GM18867 (cell line): Measurements from ENCODE around the gene PTGES2.
"Not testable (repeated sequence)": the region's sequence is repeated elsewhere in the genome, so short reads cannot be mapped to it uniquely, and the experiment has no call there.

Experiments
- ATAC-seq: cut with Tn5 transposase; IDR thresholded peaks from one replicate; pipeline ENCODE4 v1.9.1; 2021; ENCODE audit warnings: mild to moderate bottlenecking, moderate library complexity; ENCODE audit not compliant: unreplicated experiment

PTGES2 gene

DNA sequence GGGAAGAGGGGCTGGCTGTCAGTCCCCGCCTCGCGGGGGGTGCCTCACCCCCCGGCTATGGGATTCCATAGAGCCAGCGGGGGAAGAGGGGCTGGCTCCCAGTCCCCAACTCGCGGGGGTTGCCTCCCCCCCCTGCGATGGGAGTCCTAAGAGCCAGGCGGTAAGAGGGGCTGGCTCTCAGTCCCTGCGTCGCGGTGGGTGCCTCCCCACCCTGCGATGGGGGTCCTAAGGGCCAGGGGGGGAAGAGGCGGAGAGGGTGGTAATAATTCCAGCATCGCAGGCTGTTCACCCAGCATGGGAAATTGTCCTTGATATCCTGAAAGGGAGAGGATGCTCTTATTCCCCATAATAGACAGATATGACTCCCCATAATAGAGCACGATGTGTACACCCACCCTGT, 12.1 kb upstream of the PTGES2 start:
- no peak for ATAC-seq

DNA sequence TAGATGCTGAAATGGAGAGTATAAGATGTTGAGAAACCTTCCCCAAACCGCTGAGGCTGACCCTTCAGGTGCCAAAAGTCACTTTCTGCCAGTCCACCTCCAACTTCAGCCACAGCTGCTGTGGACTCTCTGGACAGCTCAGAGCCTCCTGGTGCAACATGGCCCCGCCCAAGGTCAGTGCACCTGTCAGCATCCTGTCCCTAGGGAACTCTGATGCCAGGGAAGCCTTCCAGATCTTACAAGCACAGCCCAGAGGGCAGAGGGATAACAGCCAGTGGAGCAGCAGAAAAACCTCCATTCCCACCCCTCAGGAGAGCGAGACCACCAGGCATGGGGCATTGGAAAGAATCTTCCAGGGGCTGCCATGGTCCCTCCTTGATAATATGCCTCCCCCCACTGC, 10.5 kb upstream of the PTGES2 start:
- no peak for ATAC-seq

DNA sequence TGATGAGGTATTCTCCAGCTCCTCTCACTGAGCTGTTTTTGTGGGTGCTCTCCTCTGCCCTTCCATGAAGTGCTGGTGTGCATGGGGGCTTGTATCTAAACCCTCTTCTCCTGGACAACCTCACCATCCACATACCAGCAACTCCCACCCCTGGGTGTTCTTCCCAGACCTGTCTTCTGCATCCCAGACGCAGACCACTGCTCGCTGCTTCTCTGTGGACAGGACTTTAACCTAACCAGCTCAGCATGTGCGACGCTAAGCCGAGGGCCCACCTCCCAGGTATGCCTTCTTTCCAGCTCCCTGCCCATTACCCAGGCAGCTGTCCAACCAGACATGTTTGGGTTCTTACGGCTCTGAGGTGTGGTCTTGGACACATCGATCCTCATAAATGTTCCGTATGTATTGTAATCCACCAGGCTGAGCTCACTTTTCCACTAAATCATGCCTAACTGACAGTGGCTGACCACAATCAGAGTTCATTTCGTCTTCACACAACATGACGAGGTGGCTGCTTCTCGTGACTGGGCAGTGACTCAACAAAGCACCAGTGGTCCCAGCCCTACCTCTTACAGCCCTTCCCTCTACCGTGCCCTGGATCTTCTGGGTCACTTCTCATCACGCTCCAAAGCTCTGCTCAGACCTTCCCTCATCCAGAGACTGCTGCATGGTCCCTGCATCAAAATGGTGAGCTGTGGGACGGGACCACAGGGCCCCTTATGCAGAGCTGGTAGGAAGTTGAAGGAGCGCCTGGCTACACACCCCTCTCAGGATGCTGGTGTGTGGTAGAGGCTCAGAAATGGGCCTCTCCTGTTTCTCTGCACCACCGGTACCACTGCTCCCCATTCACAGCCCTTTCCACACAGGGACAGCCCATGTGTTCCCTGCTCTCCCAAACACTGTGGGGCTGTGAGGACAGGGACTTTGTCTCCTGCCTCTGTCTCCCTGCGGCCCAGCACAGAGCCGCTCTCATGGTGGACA, 9.6 kb upstream of the PTGES2 start:
- ATAC-seq: no peak

DNA sequence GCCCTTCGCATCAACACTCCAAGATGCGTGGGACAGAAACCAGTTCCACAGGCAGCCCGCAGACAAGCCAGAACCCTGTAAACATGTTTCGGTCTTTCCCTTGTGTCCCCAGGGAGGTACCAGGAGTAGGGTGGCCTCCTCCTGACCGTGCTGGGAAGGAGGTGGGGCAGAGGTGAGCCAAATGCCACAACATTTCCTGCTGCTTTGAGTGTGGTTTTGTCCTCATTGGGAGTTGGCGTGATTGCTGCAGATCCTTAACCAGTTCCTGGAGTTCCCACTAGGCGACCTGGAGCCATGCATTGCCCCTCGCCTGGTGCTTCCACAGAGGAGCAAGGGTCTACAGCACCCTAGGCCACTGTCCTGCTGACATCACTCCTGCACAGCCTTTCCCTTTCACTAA, 8.0 kb upstream of the PTGES2 start:
- not testable (repeated sequence) for ATAC-seq

- ATAC-seq: not testable (repeated sequence)
These were observed 4.6 kb upstream of the PTGES2 start for GRCh38 chr9:128132139-128132538.

DNA sequence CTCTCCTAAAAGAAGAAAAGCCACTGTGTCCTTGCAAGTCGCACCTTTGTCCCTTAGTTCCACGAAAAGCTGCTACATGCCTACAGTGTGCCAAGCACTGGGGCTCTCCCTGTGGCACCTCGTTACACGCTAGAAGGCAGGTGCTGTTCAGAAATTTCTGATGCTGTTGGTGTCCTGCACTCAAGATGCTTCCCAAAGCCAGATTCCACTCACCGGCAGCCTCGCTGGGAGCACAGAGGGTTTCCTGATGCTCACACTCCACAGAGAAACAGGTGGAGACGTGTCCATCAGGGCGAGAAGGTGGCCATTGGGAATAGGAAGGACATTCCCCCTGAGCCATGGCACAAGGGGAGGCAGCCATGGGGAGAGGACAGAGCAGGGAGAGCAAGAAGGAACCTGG, 3.8 kb upstream of the PTGES2 start:
- not testable (repeated sequence) for ATAC-seq

GRCh38 chr9:128130651-128131050, 3.1 kb upstream of the PTGES2 start:
- not testable (repeated sequence) for ATAC-seq

- not testable (repeated sequence) for ATAC-seq
These were observed 2.6 kb upstream of the PTGES2 start for GRCh38 chr9:128129976-128130590.

DNA sequence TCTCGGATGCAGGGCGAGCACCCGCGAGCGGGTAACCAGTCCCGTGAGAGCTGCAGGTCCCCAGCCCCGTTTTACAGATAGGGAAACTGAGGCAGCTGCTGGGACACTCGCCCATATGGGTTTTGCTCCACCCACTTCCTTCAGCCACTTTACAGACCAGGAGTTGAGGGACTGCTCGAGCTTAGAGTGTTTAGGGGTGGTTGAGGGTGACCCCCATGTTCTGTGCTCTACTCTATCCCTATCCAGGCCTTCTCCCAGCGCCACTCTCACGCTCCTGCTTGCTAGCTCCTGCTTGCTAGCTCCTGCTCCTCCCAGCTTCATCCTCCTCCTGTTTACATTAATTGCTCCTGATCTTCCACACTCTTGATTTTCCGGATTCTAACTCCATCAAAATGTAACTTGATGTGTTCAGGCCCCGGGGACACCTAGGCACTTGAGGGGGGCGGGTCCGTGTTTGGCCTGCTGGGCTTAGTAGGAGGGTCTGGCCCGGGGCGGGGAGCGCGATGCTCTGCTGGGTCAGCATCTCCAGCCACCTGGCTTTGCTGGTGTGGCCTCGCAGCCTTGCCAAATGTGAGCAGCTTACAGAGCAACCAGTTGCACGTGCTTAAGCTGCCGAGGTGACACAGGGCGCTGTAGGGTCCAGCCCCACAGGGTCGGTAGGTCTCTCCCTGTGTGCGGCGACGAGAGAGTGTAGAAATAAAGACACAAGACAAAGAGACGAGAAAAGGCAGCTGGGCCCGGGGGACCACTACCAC, 1.5 kb upstream of the PTGES2 start:
- no peak for ATAC-seq

DNA sequence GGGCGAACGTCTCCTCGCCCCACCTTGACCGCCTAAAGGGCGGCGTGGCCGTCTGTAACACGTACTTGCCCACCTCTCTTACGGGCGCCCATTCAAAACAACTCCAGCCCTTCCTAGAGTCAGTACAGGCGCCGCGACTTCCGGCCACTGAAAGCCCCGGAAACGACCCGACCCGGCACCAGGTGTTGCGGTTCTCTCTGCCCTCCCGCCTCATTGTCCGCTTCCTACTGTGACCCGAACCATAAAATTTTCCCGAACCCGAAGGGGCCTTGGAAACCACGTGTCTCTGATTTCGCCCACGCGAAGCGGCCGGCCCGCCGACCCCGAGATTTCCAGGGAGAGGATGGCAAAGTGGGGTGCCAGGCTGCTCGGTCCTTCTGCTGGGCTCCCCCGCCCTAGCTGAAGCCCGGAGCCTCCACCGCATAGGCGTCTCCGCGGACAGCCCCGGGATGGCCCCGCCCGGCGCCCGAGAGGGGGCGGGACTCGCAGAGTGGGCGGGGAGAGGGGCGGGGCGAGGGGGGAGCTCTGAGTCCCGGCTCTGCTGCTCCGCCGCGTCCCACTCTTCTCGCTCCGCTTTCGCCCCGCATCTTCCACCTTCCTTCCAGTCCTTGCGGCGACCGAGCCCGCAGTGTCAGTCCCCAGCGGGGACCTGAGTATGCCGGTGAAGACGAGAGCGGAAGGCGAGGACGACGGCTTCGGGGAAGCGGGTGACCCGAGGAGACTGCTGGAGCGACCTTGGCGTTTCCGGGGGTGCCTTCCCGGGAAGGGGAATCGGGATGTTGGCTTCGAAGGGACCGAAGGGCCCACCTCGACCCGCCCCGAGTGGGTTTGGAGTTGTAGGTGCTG, 684 bp upstream of the PTGES2 start:
- peak; percentile 72 for ATAC-seq

DNA sequence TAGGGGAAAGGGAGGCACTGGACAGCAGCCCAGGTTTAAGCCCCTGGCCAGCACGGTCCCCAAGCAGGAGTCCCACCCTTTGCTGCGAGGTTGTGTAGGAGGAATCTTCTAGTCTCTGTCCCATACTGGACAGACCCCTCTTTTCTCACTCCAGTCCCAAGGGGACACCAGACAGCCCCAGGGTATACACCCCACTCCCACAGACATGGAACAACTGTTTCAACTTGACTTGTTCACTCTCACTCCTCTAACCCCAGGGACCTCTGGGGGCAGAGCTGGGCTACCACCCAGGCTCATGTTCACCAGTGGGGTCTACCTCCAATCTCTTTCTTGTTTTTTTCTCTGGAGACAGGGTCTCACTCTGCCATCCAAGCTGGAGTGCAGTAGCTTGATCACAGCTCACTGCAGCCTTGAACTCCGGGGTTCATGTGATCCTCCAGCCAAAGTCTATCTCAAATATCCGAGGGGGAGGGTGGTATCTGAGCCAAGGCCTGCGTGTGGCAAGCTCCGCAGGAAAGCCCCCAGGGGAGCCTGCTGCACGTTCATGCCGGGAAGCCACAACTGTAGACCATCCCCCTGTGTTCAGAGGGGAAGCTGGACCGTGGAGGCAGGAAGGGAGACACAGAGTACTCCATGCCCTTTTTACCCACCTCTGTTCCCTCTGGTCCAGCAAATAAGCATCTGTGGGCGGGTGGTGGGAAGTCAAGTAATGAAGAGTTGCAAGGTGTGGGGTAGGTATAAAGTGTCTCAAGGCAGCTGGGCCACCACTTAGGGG, 1.8 kb downstream of the PTGES2 start:
- ATAC-seq: no peak

DNA sequence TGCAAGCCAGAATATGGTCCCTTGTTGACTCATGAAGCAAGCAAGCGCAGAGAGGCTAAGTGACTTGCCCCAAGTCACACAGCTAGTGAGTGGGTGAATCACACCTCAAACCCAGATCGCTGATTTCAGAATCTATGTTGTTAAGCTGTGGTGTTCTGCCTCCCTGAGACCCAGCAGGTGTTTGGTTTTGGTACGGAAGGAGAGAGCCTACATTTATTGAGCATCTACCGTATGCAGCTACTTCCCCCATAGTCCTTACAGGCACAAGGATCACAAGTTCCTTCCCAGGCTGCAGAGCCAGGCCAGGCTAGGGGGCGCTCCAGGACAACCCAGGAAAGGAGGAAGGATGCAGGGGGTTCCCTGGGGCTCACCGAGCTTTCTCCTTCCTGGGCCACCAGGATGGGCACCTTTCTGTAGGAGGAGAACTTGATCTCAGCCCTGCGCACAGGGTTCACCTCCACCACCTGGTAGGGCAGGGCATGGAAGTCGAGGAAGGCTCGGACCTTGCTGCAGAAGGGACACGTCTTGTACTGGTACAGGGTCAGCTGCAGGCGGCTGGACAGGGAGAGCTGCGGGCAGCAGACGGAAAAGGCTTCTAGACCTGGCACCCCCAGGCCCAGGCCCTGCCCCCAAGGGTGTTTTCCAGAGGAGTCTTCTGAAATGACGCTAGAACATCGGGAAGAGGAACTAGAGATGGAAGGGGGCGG, 2.5 kb downstream of the PTGES2 start:
- ATAC-seq: no peak

DNA sequence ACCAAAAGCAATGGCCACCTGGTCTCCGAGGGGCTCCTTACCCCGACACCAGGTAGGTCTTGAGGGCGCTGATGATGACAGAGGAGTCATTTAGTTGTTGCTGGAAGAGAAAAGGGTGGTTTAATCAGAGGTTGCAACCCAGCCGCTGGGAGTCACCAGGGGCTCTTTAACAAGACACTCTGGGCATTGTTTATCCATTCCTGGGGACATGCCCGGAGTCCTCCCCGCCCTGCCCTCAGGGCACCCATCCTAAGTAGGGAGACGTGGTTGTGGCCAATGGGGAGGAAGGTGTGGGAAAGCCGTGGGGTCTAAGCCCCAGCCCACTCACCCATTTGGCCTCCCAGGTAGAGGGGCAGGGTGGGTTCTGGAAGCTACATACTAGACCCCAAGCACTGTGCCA, 3.1 kb downstream of the PTGES2 start:
- no peak for ATAC-seq

- ATAC-seq: no peak
These were observed 4.0 kb downstream of the PTGES2 start for GRCh38 chr9:128123451-128124080.

- ATAC-seq: no peak
These were observed 4.7 kb downstream of the PTGES2 start for GRCh38 chr9:128122809-128123175.

DNA sequence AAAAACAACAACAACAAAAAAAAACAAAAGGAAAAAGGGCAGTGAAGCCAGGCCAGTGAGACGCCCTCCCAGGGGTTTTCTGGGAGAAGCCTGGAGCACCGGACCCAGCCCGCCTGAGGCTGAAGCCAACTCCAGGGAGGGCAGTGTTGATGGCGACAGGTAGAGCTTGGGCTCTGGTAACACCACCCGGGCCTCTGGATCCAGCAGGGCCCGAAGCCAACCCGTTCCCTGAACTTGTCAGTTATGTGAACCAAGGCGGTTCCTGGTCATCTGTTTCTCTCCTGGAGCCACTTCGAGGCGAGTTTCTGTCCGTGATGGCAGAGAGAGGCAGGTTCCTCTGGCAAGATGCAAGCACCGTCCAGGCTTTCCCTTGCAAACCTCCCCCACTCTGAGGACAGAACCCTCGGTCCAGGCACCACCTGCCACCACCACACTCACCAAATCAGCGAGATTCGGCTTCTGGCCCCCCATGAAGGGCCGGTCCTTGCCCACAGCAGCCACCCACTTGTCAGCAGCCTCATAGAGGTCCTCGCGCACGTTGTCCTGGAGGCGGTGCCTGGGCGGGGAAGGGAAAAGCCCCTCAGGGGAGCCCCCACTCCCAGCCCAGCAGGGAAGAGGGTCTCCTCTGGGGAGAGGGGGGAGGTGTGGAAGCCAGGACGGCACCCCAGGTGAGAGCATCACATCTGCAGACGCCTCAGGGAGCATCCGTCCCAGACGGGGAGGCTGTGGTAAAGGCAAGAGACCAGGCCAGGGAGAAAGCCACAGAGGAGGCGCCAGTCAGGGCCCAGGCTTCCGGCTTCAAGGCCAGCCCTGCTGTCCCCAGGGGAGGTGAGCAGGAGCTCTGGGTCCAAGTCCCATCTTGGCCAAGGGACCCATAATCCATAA, 5.4 kb downstream of the PTGES2 start:
- ATAC-seq: no peak

GRCh38 chr9:128121466-128121810, 6.1 kb downstream of the PTGES2 start:
- ATAC-seq: no peak
